ENCODE data around the gene MRPL55. TPM values are rescaled to one million over a fixed set of nuclear protein-coding genes. Genes with fewer than 3 reads are reported as not detected.
A peak's percentile ranks its signal among the peaks of the same experiment; 100 is the strongest.

MRPL55 gene
- total RNA-seq, 1 donor from 2014 or later: 43.2 TPM

- Histone ChIP-seq H3K36me3 (ENCODE audit: control insufficient read depth, insufficient read depth, low read length) (no peaks in the 10 kb centered on the region), H3K4me3 (ENCODE audit: low read depth, low read length) (no peak overlapping the region), H3K27me3 (ENCODE audit: control insufficient read depth, insufficient read depth, low read length) (peaks cover 7% of the 10 kb centered on the region)
- FAIRE-seq: peak; percentile 28
- DNase-seq (ENCODE audit: low read depth): no peak
- TF ChIP-seq CTCF (IDR thresholded peaks at IDR 0.05; ENCODE audit: insufficient read depth, low read length, severe bottlenecking): no peak
These were observed 43.4 kb downstream of the MRPL55 start for GRCh38 chr1:228065543-228066347.

GRCh38 chr1:228064741-228065542, 44.2 kb downstream of the MRPL55 start:
- FAIRE-seq (no peak), DNase-seq (ENCODE audit: low read depth) (no peak)
- no peaks in the 10 kb centered on the region for H3K36me3 ChIP-seq (ENCODE audit: control insufficient read depth, insufficient read depth, low read length)
- H3K27me3 ChIP-seq (ENCODE audit: control insufficient read depth, insufficient read depth, low read length): peaks cover 7% of the 10 kb centered on the region
- H3K4me3 ChIP-seq (ENCODE audit: low read depth, low read length): no peak overlapping the region
- TF ChIP-seq CTCF (IDR thresholded peaks at IDR 0.05; ENCODE audit: insufficient read depth, low read length, severe bottlenecking): no peak

- Histone ChIP-seq H3K27me3 (ENCODE audit: control insufficient read depth, insufficient read depth, low read length) (peaks cover 7% of the 10 kb centered on the region), H3K4me3 (ENCODE audit: low read depth, low read length) (no peak overlapping the region), H3K36me3 (ENCODE audit: control insufficient read depth, insufficient read depth, low read length) (no peaks in the 10 kb centered on the region)
- FAIRE-seq (no peak), DNase-seq (ENCODE audit: low read depth) (no peak)
- no peak for TF ChIP-seq CTCF (IDR thresholded peaks at IDR 0.05; ENCODE audit: insufficient read depth, low read length, severe bottlenecking)
These were observed 44.8 kb downstream of the MRPL55 start for GRCh38 chr1:228064296-228064695.

- no peaks in the 10 kb centered on the region for H3K36me3 ChIP-seq (ENCODE audit: control insufficient read depth, insufficient read depth, low read length)
- DNase-seq (ENCODE audit: low read depth): no peak
- H3K4me3 ChIP-seq (ENCODE audit: low read depth, low read length): no peak overlapping the region
- no peak for FAIRE-seq
- peaks cover 12% of the 10 kb centered on the region for H3K27me3 ChIP-seq (ENCODE audit: control insufficient read depth, insufficient read depth, low read length)
- no peak for TF ChIP-seq CTCF (IDR thresholded peaks at IDR 0.05; ENCODE audit: insufficient read depth, low read length, severe bottlenecking)
These were observed 45.6 kb downstream of the MRPL55 start for GRCh38 chr1:228063251-228064191.

GRCh38 chr1:228062812-228063211, 46.3 kb downstream of the MRPL55 start:
- FAIRE-seq (no peak), DNase-seq (ENCODE audit: low read depth) (no peak)
- H3K36me3 ChIP-seq (ENCODE audit: control insufficient read depth, insufficient read depth, low read length): no peaks in the 10 kb centered on the region
- no peak overlapping the region for H3K4me3 ChIP-seq (ENCODE audit: low read depth, low read length)
- H3K27me3 ChIP-seq (ENCODE audit: control insufficient read depth, insufficient read depth, low read length): peaks cover 13% of the 10 kb centered on the region
- TF ChIP-seq CTCF (IDR thresholded peaks at IDR 0.05; ENCODE audit: insufficient read depth, low read length, severe bottlenecking): peak; percentile 45

Measured in bronchial epithelial cell (primary cell).